ENCODE measurements around the gene LZTS2. TPM values are rescaled to one million over a fixed set of nuclear protein-coding genes. Genes with fewer than 3 reads are reported as not detected.

Gene LZTS2
- total RNA-seq (2021): 69.1 and 71.3 TPM in 2 replicates
- long read RNA-seq, full-length matches to known transcripts: 46 of 97 reads
- long read RNA-seq, partial matches to known transcripts: 6 of 97 reads
- long read RNA-seq, other reads (novel, unspliced or antisense): 45 of 97 reads

GRCh38 chr10:100999742-101000126, at the start of gene LZTS2:
TSS of gene LZTS2 (plus strand) at chr10:100999808. CDS start at chr10:101002539, 2,731 bp downstream.
- no peaks in the 10 kb centered on the region; a peak in 2 of 5 replicates for H3K9me3 Mint-ChIP-seq
- Histone ChIP-seq H3K23me2 (ENCODE audit: insufficient read length, low read depth, low read length, poor library complexity, severe bottlenecking) (peaks cover 33% of the 10 kb centered on the region), H2AFZ (ENCODE audit: low read length) (no peak within 1 kb of the TSS), H3K79me1 (ENCODE audit: insufficient read depth, low read depth, low read length, poor library complexity, severe bottlenecking) (no peaks in the 10 kb centered on the region), H4K5ac (ENCODE audit: insufficient read length, low read depth, low read length) (no peak within 1 kb of the TSS), H2BK120ac (ENCODE audit: low read depth, low read length, poor library complexity, severe bottlenecking) (no peak within 1 kb of the TSS), H4K91ac (ENCODE audit: insufficient read length, low read depth, low read length) (no peak within 1 kb of the TSS), H2BK5ac (ENCODE audit: insufficient read length, low read length) (no peak within 1 kb of the TSS), H2BK12ac (ENCODE audit: insufficient read length, low read depth, low read length) (no peak within 1 kb of the TSS), H3K18ac (ENCODE audit: insufficient read length, low read depth, low read length) (peak within 1 kb of the TSS; percentile 88), H3K9ac (ENCODE audit: extremely low read depth, insufficient read length, low read length) (peak within 1 kb of the TSS; percentile 86), H2AK5ac (ENCODE audit: insufficient read length, low read length) (no peak within 1 kb of the TSS), H3K14ac (ENCODE audit: insufficient read depth, low read length) (peak within 1 kb of the TSS; percentile 89), H3K9me3 (ENCODE audit: control insufficient read depth, low read depth, low read length) (no peaks in the 10 kb centered on the region), H4K8ac (replicated peaks; ENCODE audit: insufficient read length, low read depth, low read length) (no peak within 1 kb of the TSS), H3K27me3 (ENCODE audit: insufficient read depth, low read length) (no peaks in the 10 kb centered on the region), H3K79me2 (ENCODE audit: insufficient read depth, low read length) (no peaks in the 10 kb centered on the region; the same call in 1 of the 2 replicates), H3K23ac (ENCODE audit: insufficient read length, low read depth, low read length) (no peak within 1 kb of the TSS), H3K4ac (ENCODE audit: low read depth, low read length) (no peak within 1 kb of the TSS; the same call in 1 of the 2 replicates), H2BK15ac (ENCODE audit: low read depth, low read length) (no peak within 1 kb of the TSS), H3K27ac (ENCODE audit: insufficient read length, low read depth, low read length) (peak within 1 kb of the TSS; percentile 14), H3K4me1 (ENCODE audit: insufficient read depth, low read length) (peaks cover 2% of the 10 kb centered on the region; the same call in 1 of the 2 replicates), H2BK20ac (ENCODE audit: low read depth, low read length, poor library complexity, severe bottlenecking) (no peak within 1 kb of the TSS), H4K20me1 (ENCODE audit: control insufficient read depth, insufficient read depth, insufficient read length) (no peaks in the 10 kb centered on the region), H3T11ph (ENCODE audit: low read length) (no peak within 1 kb of the TSS), H3K56ac (ENCODE audit: insufficient read length, low read depth, low read length) (no peak within 1 kb of the TSS), H3K4me2 (ENCODE audit: insufficient read depth, insufficient read length, low read length) (peak within 1 kb of the TSS; percentile 98)
- WGBS (ENCODE audit: extremely low coverage, insufficient read length, low lambda C conversion rate): no CpG with 5 or more reads among the region's 44 CpGs
- peaks cover 11 to 26% (median 22%) of the 10 kb centered on the region in 3 experiments for H3K36me3 Mint-ChIP-seq (ENCODE audit: insufficient read depth in 1 of 3, low read depth in 3 of 3)
- H3K4me3 Mint-ChIP-seq: peak within 1 kb of the TSS; percentile 88 to 92
- no peaks in the 10 kb centered on the region for H3K27me3 Mint-ChIP-seq (ENCODE audit: low read depth)
- TF ChIP-seq CTCF (conservative IDR thresholded peaks at IDR 0.05): no peak
- DNase-seq: no peak
- peak within 1 kb of the TSS; percentile 71 to 97 (median 94) for H3K27ac Mint-ChIP-seq
- peaks cover 30 to 35% of the 10 kb centered on the region in 2 experiments for H3K4me1 Mint-ChIP-seq
